Fibroblast of pulmonary artery (primary cell): ENCODE results near the gene ERC1.

Experiments used
- DNase-seq: peaks from one replicate; pipeline ENCODE4 v3.0.0-alpha.2; 2010; ENCODE audit warnings: low read depth
- H3K4me3 ChIP-seq: replicated peaks from 2 replicates; pipeline ENCODE4 v1.5.1; 2011; ENCODE audit warnings: low read depth, mild to moderate bottlenecking, control low read depth, low read length, moderate library complexity
- TF ChIP-seq, protein P1 (sequence below): IDR thresholded peaks from 2 replicates; pipeline ENCODE4 v1.5.1; 2011; ENCODE audit warnings: mild to moderate bottlenecking, control low read depth, low read length, inconsistent platforms; ENCODE audit errors: missing control alignments

The ERC1 gene

DNA sequence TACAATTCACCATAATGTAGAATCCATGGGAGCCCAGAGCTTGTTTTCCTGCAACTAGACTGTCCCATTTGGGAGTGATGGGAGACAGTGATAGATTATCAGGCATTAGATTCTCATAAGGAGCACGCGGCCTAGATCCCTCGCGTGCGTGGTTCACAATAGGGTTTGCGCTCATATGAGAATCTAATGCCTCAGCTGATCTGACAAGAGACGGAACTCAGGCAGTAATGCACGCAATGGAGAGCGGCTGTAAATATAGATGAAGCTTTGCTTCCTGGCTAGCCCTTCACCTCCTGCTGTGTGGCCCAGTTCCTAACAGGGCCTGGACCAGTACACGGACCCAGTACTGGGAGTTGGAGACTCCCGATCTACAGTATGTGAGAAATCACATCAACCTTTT, 476.7 kb downstream of the ERC1 start:
- TF ChIP-seq, protein P1, sequence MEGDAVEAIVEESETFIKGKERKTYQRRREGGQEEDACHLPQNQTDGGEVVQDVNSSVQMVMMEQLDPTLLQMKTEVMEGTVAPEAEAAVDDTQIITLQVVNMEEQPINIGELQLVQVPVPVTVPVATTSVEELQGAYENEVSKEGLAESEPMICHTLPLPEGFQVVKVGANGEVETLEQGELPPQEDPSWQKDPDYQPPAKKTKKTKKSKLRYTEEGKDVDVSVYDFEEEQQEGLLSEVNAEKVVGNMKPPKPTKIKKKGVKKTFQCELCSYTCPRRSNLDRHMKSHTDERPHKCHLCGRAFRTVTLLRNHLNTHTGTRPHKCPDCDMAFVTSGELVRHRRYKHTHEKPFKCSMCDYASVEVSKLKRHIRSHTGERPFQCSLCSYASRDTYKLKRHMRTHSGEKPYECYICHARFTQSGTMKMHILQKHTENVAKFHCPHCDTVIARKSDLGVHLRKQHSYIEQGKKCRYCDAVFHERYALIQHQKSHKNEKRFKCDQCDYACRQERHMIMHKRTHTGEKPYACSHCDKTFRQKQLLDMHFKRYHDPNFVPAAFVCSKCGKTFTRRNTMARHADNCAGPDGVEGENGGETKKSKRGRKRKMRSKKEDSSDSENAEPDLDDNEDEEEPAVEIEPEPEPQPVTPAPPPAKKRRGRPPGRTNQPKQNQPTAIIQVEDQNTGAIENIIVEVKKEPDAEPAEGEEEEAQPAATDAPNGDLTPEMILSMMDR: no peak
- DNase-seq: no peak
- no peak overlapping the region for H3K4me3 ChIP-seq

DNA sequence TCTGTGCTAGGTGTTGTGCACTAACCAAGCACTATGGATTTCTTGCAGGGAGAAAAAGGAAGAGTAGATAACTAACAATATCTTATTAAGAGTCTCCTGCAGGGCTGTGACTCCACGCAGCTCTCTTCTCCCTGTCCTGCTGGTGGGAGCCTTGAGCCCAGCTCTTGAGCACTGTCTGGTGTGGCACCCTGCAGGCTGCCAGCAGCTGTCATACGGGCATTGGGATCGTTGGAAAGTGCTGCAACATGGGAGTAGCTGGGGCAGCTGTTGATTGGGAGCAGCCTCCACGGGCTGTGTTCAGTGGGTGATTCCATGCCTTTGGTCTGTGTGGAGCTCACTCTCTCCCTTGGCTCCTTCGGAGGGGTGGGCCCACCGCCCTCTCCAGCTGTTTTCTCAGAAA, 478.0 kb downstream of the ERC1 start:
- H3K4me3 ChIP-seq: no peak overlapping the region
- DNase-seq: no peak
- TF ChIP-seq, protein P1: no peak

DNA sequence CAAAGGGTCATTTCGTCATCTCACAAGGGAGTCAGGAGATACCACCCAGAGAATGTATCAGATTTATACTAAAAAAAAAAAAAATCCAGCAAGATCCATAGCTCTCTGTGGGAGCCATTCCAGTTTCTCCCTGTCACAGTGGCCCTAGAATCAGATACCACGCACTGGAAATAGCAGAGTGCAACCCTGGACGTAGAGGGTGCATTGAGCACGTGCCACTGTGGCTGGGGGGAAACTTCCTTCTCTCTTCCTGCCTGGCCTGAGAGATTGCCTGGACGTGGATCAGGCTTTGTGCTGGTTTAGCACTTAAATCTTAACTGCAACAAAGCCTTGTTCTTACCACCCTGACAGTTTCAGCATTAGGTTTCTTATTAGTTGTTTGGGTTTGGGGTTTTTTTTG, 479.0 kb downstream of the ERC1 start:
- H3K4me3 ChIP-seq: no peak overlapping the region
- TF ChIP-seq, protein P1: no peak
- DNase-seq: peak; percentile 16

DNA sequence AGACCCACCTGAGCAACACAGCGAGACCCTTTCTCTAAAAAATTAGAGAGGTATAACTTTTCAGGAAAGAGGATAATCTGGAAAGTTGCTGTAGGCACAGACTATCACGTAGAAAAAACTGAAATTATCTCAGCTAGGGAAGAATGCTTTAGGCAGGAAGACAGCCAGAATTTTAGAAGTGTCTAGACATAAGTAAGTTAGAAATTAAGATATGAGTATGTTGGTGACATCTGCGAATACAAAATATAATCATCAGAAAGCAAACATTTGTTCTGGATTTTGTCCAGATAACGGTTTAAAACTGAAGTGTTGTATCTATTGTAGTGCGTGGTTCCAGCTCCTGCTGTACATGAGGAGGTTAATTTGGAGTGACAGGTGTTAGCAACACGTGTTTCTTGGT, 480.2 kb downstream of the ERC1 start:
- DNase-seq: no peak
- H3K4me3 ChIP-seq: no peak overlapping the region
- TF ChIP-seq, protein P1: no peak

DNA sequence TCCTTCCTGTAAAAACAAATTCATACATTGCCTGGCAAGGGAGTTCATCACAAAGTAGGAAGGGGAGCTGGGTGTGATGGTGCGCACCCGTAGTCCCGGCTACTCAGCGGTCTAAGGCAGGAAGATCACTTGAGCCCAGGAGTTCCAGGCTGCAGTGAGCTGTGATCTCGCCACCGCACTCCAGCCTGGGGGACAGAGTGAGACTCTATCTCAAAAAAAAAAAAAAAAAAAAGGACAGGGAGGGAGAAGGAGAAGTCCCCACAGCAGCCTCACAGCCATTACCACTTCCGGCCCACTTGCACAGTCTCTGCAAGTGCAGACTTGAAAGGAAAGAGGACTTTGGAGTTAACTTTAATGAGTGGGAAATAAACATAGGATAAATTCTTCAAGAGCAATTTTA, 482.4 kb downstream of the ERC1 start:
- H3K4me3 ChIP-seq: no peak overlapping the region
- no peak for DNase-seq
- TF ChIP-seq, protein P1: no peak

DNA sequence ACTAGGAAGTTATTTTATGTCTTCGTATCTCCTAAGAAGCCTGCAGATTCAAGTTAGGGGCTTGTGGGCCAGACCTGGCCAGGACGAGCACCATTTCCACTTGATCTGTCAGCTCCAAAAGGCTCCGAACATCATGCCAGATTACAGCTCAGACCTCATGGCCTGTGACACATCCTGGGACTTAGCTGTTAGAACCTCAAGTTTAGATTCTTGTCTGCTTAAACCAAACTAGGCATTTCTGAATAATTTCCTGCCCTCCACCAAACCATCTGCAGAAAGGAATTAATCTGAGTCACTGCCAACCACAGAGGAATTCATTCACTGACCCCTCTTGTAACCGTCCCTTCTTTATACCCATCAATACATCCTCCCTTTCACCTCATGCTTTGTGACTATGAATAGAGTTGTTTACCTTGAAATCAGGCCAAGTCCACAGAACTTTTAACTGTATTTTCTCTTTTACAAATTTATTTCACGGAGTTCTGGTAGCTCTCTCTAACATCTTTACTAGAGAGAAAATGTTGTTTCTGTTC, 483.1 kb downstream of the ERC1 start:
- DNase-seq: peak; percentile 90
- H3K4me3 ChIP-seq: peak overlapping the region; percentile 27
- TF ChIP-seq, protein P1: no peak

DNA sequence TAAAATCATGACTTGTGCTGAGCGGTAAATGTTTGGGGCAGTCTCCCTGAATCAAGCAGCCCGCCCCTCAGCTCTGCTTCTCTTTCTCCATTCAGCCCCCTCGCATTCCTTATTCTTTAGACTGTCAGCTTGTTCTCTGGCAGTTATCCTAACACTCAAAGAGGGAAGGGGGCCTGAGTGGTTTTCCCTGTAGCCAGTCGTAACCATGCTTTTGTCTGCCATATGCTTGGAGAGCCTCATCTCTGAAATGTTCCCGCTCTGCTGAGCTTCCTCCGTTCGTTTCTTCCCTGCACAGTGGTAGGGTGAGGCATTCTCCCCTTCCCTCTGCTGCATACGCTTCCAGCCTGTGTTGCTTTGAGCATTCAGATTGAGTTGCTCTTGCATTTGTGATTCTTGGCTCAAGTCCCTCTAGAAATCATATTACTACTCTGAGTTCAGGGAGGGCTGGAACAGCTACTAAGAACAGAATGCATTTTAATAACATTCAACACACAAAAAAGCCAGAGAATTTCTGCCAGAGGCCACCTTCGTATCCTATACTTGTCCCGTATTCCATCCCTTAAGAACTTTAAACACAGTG, 483.6 kb downstream of the ERC1 start:
- peak; percentile 85 for DNase-seq
- TF ChIP-seq, protein P1: no peak
- H3K4me3 ChIP-seq: peak overlapping the region; percentile 27
